Transverse colon (tissue), 4 donors: ENCODE data around the gene SUCLG2. TPM values are rescaled to one million over a fixed set of nuclear protein-coding genes. Genes with fewer than 3 reads are reported as not detected.

ENCODE experiments used
- DNase-seq: peaks from one replicate; pipeline ENCODE4 v3.0.0-alpha.2; 2019
- H3K27ac ChIP-seq, 4 donors: fragments of 200-600 bp; sonication (generic); 2 replicates each; pipeline ENCODE4 v1.5.1; 2016 to 2018; ENCODE audit warnings: inconsistent platforms in 4 of 4
- H3K27me3 ChIP-seq: fragments of 200-600 bp; sonication (generic); 2 replicates; pipeline ENCODE4 v1.5.1; 2017; ENCODE audit warnings: inconsistent platforms
- H3K36me3 ChIP-seq, 4 donors: fragments of 200-600 bp; sonication (generic); 2 replicates each; pipeline ENCODE4 v1.5.1; 2017 to 2019; ENCODE audit warnings: inconsistent platforms in 4 of 4
- H3K4me1 ChIP-seq, 4 donors: fragments of 200-600 bp; sonication (generic); 2 replicates each; pipeline ENCODE4 v1.5.1; 2017 to 2020; ENCODE audit warnings: inconsistent platforms in 4 of 4
- H3K4me3 ChIP-seq, 4 donors: fragments of 200-600 bp; sonication (generic); 1 replicate in 1 of 4; 2 replicates in 3 of 4; pipeline versions ENCODE4 v1.5.1 to v1.6.1; 2017 to 2019; ENCODE audit warnings: inconsistent platforms in 4 of 4
- H3K9me3 ChIP-seq, 2 donors: fragments of 200-600 bp; sonication (generic); 2 replicates each; pipeline ENCODE4 v1.5.1; 2017 to 2019; ENCODE audit warnings: inconsistent platforms in 2 of 2
- CTCF ChIP-seq, 5 experiments: fragments of 200-600 bp in 3 of 5; fragments of 450-650 bp in 2 of 5; sonication (generic) in 3 of 5; IDR thresholded peaks; 1 replicate in 2 of 5; 2 replicates in 3 of 5; pipeline ENCODE4 v1.5.1; 2016 to 2017; ENCODE audit warnings: antibody characterized with exemption in 5 of 5, inconsistent platforms in 3 of 5, mild to moderate bottlenecking in 2 of 5, moderate library complexity in 1 of 5
- EP300 ChIP-seq: sonication (generic); formaldehyde crosslinking; IDR thresholded peaks from one replicate; pipeline ENCODE4 v1.6.1; 2017; ENCODE audit warnings: antibody characterized with exemption, low read depth
- POLR2A ChIP-seq: fragments of 450-650 bp; IDR thresholded peaks from one replicate; pipeline ENCODE4 v1.6.1; 2016; ENCODE audit warnings: antibody characterized with exemption, mild to moderate bottlenecking, moderate library complexity
- POLR2AphosphoS5 ChIP-seq, 3 donors: sonication (generic); formaldehyde crosslinking; IDR thresholded peaks; one replicate each; pipeline ENCODE4 v1.6.1; 2016; ENCODE audit warnings: antibody characterized with exemption in 3 of 3
- WGBS, 2 donors: methylation state at CpG; one replicate each; pipeline ENCODE4 v1.1.5; 2018; ENCODE audit warnings: low coverage in 1 of 2; 5-methylcytosine and 5-hydroxymethylcytosine counted together
- in situ Hi-C, 4 donors: fragments of 200-750 bp; cut with MboI; loops; one replicate each; pipeline versions ENCODE4 v1.15.0 to v1.15.1; 2017; ENCODE audit warnings: low sequenced_read_pairs in 3 of 4, low pct_ligation_motif_present in 1 of 4, low pct_unique_long_range_greater_than_20kb in 1 of 4
- intact Hi-C: fragments of 100-400 bp; cut with DNase I; formaldehyde crosslinking; loops from one replicate; pipeline ENCODE4 v1.15.1; 2023; ENCODE audit warnings: low total_unique reads
- total RNA-seq, 4 donors: library from RNA; depleted of rRNA; stranded (reverse); fragments of >200 nt; gene quantifications; one replicate each; pipeline ENCODE4 v1.1.0, GENCODE V29; 2016

Gene SUCLG2
- total RNA-seq, 4 donors from 2014 or later = 59.5 to 269 (median 160) TPM

- Histone ChIP-seq H3K4me1 (peaks cover 0 to 5% (median 0%) of the 10 kb centered on the region in 4 donors), H3K9me3 (no peaks in the 10 kb centered on the region), H3K27ac (no peak overlapping the region), H3K27me3 (no peaks in the 10 kb centered on the region), H3K36me3 (peaks cover 0 to 20% (median 0%) of the 10 kb centered on the region in 4 donors), H3K4me3 (no peak overlapping the region)
- intact Hi-C loops (no loop called here), in situ Hi-C loops (no loop called here)
- TF ChIP-seq CTCF (IDR thresholded peaks at IDR 0.05) (no peak), EP300 (no peak), POLR2AphosphoS5 (IDR thresholded peaks at IDR 0.05) (no peak), POLR2A (no peak)
- WGBS, 2 donors = 96% methylated on average over 2 of the region's 2 CpGs; no CpG with 5 or more reads in 1 of the 2 donors
- DNase-seq = no peak
Measured at GRCh38 chr3:67526246-67526645, 128.2 kb downstream of the SUCLG2 start.

DNA sequence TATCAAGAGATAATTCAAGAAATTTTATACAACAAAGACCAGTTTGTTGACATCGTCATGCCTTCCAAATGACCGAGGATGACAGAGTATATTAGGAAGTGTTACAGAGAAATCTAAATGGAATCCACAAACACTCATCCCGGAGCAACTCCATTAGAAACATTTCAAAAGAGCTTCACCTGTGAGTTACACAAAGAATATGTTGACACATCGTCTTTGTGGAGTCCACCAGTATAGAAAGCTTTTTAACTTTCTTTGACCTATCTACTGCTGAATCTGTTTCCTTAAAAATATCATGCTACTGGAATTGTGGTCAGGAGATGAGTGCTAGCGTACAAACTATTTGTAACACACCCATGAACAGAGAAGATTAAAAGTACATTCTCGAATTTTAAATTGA, 130.4 kb downstream of the SUCLG2 start:
- no peaks in the 10 kb centered on the region for H3K27me3 ChIP-seq
- intact Hi-C loops (no loop called here), in situ Hi-C loops (no loop called here)
- H3K36me3 ChIP-seq = peaks cover 0 to 20% (median 4%) of the 10 kb centered on the region in 4 donors
- 73 to 91% methylated on average over 6 of the region's 6 CpGs for WGBS, 2 donors
- H3K27ac ChIP-seq = no peak overlapping the region
- H3K4me1 ChIP-seq = no peaks in the 10 kb centered on the region
- TF ChIP-seq CTCF (IDR thresholded peaks at IDR 0.05) = no peak
- TF ChIP-seq EP300 = no peak
- no peaks in the 10 kb centered on the region for H3K9me3 ChIP-seq
- DNase-seq = no peak
- H3K4me3 ChIP-seq = no peak overlapping the region

GRCh38 chr3:67522081-67522480, 132.3 kb downstream of the SUCLG2 start:
- in situ Hi-C loops (no loop called here), intact Hi-C loops (no loop called here)
- 90 to 95% methylated on average over 4 of the region's 4 CpGs for WGBS, 2 donors
- no peak for DNase-seq
- no peak overlapping the region for H3K27ac ChIP-seq
- H3K4me1 ChIP-seq = no peaks in the 10 kb centered on the region
- H3K4me3 ChIP-seq = no peak overlapping the region
- no peak for TF ChIP-seq EP300
- no peak for TF ChIP-seq CTCF (IDR thresholded peaks at IDR 0.05)
- TF ChIP-seq POLR2A = no peak
- TF ChIP-seq POLR2AphosphoS5 (IDR thresholded peaks at IDR 0.05) = no peak
- no peaks in the 10 kb centered on the region for H3K27me3 ChIP-seq
- H3K36me3 ChIP-seq = peaks cover 0 to 8% (median 2%) of the 10 kb centered on the region in 4 donors
- no peaks in the 10 kb centered on the region for H3K9me3 ChIP-seq

GRCh38 chr3:67521053-67521646, 133.3 kb downstream of the SUCLG2 start:
- H3K4me1 ChIP-seq = no peaks in the 10 kb centered on the region
- no peaks in the 10 kb centered on the region for H3K9me3 ChIP-seq
- intact Hi-C loops (no loop called here), in situ Hi-C loops (no loop called here)
- WGBS, 2 donors = 82 to 87% methylated on average over 5 of the region's 5 CpGs
- H3K27me3 ChIP-seq = no peaks in the 10 kb centered on the region
- TF ChIP-seq POLR2A (no peak), EP300 (no peak), POLR2AphosphoS5 (IDR thresholded peaks at IDR 0.05) (no peak), CTCF (IDR thresholded peaks at IDR 0.05) (no peak)
- no peak for DNase-seq
- no peak overlapping the region for H3K4me3 ChIP-seq
- H3K27ac ChIP-seq = no peak overlapping the region
- peaks cover 0 to 12% (median 2%) of the 10 kb centered on the region in 4 donors for H3K36me3 ChIP-seq
